ENCODE data around the gene PTPN6.

Gene PTPN6

GRCh38 chr12:6942331-6942665, 8.9 kb upstream of the PTPN6 start:
- DNase-seq: no peak

GRCh38 chr12:6943389-6943721, 7.8 kb upstream of the PTPN6 start:
- DNase-seq: peak; percentile 80

GRCh38 chr12:6943722-6944380, 7.3 kb upstream of the PTPN6 start, which contains the start of the genes C12orf57 and RNU7-1:
TSS of gene C12orf57 (plus strand) at chr12:6944022. CDS start at chr12:6944122, 100 bp downstream.
TSS of gene RNU7-1 (plus strand) at chr12:6943816.
- peak; percentile 56 for DNase-seq

GRCh38 chr12:6944381-6945186, 6.6 kb upstream of the PTPN6 start:
- DNase-seq: peak; percentile 82

- no peak for DNase-seq
Measured at GRCh38 chr12:6945613-6946012, 5.5 kb upstream of the PTPN6 start.

GRCh38 chr12:6946033-6946919, 4.9 kb upstream of the PTPN6 start:
- peak; percentile 61 for DNase-seq

GRCh38 chr12:6946920-6947374, 4.2 kb upstream of the PTPN6 start:
- DNase-seq: no peak

GRCh38 chr12:6947615-6948014, 3.5 kb upstream of the PTPN6 start:
- no peak for DNase-seq

GRCh38 chr12:6948873-6949594, 2.1 kb upstream of the PTPN6 start:
- DNase-seq: no peak

- DNase-seq: no peak
Measured at GRCh38 chr12:6950401-6950801, 755 bp upstream of the PTPN6 start.

- DNase-seq: no peak
Measured at GRCh38 chr12:6951551-6952120, 480 bp downstream of the PTPN6 start.

GRCh38 chr12:6952121-6952862, 1.1 kb downstream of the PTPN6 start:
- DNase-seq: no peak

- DNase-seq: no peak
Measured at GRCh38 chr12:6952863-6953441, 1.8 kb downstream of the PTPN6 start.

GRCh38 chr12:6953442-6954315, 2.5 kb downstream of the PTPN6 start:
- peak; percentile 71 for DNase-seq

GRCh38 chr12:6954316-6955107, 3.4 kb downstream of the PTPN6 start:
- DNase-seq: no peak

GRCh38 chr12:6955108-6956020, 4.2 kb downstream of the PTPN6 start:
- no peak for DNase-seq

GRCh38 chr12:6956021-6956727, 5.0 kb downstream of the PTPN6 start:
- no peak for DNase-seq
